NCI-H2171 (cell line): ENCODE results near the gene LARGE2.
"Not testable (repeated sequence)": the region's sequence is repeated elsewhere in the genome, so short reads cannot be mapped to it uniquely, and the experiment has no call there.

Experiments used
- DNase-seq: peaks from one replicate; lab custom pipeline; 2025; lab: John Stamatoyannopoulos, UW

Gene LARGE2

DNA sequence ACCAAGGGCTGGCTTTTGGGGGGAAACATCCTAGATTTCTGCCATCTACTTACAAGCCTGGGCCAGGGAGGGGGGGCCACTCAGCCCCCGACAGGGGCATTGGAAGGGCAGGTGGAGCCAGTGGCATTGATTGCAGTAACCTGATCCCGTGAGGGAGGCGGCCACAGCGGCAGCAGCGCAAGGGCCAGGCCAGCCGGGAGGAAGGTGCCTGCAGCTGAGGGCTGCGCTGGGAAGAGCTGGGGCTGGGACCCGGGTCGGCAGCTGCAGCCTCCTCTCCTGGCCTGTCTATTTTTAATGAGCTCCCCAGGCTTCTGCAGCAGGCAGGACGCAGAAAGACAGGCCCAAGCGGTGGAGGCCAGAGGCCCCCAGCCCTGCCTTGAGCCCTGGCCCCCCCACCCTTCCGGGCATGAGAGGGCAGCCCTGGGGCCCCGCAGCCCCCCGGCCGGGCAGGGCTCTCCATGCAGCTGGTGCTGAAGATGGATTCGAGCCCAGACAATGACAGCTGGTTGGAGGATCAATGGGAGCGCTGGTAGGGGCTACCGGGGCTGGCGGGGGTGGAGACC lies 26.0 kb upstream of the LARGE2 start:
- peak; percentile 68 for DNase-seq

DNA sequence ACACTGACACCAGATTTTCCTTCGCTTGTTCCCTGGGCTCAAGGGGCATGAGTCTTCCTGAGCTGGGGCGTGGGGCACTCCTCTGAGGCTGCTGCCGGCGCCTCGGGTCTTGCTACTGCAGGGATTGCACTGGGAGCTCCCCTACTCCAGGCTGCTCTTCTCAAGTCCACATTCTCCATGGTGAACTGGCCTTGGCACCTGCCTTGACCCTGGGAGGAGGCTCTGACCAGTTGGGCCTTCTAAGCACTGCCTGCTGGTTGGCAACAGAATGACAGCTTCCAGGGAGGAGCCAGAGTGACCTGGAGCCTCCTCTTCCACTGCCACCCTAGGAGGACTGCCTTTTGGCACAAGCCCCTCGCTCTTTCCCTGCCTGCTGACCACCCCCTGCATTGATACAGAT lies 24.9 kb upstream of the LARGE2 start:
- no peak for DNase-seq

DNA sequence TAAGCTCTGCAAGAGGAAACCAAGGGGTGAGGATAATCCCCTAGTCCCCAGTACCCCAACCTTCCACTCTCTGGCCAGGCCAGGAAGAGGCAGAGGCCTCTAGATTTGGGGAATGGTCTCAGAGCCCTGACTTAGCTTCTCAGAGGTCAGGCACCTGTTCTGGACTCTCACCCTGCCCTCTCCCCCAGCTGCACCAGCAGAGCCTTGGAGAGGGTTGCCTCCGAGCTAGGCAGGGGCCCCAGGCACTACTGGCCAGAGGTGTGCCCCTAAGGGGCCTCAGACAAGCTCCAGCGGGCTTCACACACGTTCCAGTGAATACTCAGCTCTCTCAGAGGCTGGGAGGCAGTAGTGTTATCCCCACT lies 23.4 kb upstream of the LARGE2 start:
- DNase-seq: no peak

DNA sequence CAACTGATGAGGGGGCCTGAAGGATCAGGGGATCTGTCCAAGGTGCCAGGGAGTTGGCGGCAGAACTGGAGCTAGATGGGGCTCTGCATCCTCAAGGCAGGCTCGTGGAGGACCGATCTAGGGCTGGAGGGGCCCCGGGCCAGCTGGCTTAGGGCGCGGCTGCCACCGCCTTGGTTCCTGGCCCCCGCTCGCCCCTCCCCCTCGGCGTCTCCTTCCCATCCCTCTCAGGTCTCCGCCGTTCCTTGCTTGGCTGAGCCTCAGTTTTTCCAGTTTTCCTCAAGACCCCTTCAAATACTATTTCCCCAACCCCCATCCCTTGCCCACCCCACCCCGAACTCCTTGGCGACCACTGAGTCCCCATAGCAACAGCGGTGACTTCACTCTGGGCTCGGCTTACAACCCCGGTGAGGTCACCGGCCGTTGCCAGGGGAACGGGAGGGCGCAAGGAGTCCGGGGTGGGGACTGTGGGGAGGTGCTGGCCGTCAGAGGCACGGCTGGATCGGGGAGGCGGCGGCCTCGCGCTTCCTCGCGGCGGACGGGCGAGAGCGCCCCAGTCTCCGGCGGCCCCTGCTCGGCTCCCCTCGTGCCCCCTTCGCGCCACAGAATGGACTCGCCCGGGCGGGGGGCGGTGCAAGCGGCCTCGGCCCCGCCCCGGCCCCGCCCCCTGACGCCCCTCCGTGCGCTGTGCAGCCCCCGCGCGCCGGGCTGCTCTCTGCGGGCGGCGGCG lies 22.8 kb upstream of the LARGE2 start:
- peak; percentile 87 for DNase-seq

DNA sequence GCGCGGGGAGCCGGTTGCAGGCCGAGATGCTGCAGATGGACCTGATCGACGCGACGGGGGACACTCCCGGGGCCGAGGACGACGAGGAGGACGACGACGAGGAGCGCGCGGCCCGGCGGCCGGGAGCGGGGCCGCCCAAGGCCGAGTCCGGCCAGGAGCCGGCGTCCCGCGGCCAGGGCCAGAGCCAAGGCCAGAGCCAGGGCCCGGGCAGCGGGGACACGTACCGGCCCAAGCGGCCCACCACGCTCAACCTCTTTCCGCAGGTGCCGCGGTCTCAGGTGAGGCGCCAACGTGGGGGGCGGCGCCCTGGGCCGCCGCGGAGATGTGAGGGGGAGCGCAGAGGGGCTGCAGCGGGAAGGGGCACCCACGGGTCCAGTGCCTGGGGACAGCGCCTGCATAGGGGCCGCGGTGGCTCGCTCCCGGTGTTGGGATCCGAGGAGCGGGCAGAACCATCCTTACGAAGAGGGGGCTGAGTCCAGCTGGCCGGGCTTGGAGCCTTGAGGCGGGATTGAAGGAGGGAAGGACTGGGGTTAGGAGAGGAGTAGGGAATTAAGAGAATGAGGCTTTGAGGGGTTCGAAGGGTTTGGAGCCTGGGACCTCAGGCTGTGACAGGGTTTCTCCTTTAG lies 22.2 kb upstream of the LARGE2 start:
- not testable (repeated sequence) for DNase-seq

DNA sequence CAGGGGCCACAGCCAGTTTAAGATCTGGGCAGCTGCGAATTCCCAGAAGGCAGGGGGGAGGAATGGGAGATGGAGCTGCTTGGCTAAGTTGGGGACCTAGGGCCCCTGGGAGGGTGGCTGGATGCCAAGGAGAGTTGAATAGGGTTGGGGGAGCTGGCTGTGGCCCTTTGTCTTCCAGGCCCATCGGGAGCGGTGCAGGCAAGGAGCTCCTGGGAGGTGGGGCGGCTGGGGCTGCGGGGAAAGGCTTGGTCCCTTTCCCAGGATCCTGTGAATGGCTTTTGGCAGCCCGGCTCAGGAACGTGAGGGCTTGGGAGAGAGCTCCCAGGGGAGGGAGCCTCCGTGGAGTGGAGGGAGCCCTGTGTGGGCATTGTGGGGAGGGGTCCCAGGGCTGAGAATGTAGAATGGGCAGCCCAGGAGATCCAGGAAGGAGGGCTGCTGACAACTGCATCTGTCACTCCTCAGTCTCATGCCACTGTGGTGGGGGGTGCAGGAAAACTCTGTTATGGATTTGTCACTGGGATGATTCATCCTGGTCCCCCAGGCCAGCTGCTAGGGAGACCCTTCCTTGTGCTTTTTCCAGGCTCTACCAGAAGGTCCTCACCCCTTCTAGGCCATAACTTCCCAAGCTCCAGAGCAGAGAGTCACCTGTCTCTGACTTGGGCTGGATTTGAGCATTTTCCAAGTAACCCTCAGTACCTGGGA lies 21.4 kb upstream of the LARGE2 start:
- DNase-seq: no peak

DNA sequence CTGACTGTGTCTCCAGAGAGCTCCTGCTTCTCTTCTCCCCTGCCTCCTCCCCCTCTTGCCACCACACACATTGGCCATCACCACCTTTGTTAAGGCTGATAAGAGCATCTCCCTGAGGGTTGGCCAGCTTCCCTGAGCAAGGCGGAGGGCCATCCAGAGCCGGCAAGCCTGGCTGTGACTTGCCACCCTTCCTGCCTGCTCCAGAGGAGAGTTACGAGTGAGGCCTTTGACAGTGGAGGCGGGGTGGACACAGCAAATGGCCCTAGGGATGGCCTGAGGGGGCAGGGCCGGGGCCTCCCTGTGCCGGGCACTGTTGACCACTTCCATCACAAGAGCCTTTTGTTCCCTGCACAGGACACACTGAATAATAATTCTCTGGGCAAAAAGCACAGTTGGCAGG lies 20.8 kb upstream of the LARGE2 start:
- DNase-seq: no peak

DNA sequence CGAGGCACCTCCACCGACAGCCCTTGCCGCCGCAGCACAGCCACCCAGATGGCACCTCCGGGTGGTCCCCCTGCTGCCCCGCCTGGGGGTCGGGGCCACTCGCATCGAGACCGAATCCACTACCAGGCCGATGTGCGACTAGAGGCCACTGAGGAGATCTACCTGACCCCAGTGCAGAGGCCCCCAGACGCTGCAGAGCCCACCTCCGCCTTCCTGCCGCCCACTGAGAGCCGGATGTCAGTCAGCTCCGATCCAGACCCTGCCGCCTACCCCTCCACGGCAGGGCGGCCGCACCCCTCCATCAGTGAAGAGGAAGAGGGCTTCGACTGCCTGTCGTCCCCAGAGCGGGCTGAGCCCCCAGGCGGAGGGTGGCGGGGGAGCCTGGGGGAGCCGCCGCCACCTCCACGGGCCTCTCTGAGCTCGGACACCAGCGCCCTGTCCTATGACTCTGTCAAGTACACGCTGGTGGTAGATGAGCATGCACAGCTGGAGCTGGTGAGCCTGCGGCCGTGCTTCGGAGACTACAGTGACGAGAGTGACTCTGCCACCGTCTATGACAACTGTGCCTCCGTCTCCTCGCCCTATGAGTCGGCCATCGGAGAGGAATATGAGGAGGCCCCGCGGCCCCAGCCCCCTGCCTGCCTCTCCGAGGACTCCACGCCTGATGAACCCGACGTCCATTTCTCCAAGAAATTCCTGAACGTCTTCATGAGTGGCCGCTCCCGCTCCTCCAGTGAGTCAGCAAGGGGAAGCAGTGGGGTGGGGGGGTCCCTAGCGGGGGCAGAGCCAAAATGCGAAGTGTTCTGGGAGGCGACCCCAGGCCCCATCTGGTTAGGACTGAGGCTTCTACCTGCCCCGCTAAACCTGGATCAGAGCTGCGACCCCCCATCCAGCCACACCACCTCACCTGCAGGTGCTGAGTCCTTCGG lies 19.7 kb upstream of the LARGE2 start:
- DNase-seq: no peak

DNA sequence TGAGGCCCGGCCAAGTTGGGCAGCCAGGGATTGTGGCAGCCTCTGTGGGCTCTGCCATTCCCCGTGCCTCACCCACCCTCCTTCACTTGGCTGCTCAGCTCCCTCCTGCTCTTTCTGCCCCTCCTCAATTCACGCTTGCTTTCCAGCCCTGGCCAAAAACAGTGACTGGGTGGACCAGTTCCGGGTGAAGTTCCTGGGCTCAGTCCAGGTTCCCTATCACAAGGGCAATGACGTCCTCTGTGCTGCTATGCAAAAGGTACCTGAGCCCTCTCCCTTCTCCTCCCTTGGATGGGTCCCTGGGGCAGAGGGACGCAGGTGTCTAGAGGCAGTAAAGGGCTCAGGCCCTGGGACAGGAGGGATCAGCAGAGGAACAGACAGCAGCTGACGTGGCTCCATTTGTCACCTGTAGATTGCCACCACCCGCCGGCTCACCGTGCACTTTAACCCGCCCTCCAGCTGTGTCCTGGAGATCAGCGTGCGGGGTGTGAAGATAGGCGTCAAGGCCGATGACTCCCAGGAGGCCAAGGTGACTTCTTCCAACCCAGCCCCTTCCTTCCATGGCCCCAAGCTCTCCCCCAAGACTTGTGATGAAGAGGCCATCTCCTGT lies 18.0 kb upstream of the LARGE2 start:
- no peak for DNase-seq

DNA sequence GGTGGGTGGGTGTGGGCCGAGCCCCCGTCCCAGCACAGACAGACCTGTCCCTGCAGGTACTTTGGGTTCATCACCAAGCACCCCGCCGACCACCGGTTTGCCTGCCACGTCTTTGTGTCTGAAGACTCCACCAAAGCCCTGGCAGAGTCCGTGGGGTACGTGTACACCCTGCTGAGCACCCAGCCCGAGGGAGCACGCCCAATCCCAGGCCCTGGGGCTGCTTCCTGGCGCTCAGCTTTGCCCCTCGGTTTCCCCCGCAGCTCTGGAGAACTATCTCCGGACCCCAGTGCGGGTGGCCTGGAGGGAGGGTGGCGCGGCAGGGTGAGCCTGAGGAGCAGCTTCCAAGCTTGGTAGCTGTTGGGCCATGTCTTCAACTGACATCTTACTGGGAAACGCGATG lies 17.4 kb upstream of the LARGE2 start:
- DNase-seq: no peak

DNA sequence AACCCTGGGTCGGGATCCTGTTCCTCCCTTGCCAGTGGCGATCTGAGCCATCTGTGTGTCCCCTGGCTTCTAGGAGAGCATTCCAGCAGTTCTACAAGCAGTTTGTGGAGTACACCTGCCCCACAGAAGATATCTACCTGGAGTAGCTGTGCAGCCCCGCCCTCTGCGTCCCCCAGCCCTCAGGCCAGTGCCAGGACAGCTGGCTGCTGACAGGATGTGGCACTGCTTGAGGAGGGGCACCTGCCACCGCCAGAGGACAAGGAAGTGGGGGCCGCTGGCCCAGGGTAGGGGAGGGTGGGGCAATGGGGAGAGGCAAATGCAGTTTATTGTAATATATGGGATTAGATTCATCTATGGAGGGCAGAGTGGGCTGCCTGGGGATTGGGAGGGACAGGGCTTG lies 16.9 kb upstream of the LARGE2 start:
- DNase-seq: not testable (repeated sequence)

DNA sequence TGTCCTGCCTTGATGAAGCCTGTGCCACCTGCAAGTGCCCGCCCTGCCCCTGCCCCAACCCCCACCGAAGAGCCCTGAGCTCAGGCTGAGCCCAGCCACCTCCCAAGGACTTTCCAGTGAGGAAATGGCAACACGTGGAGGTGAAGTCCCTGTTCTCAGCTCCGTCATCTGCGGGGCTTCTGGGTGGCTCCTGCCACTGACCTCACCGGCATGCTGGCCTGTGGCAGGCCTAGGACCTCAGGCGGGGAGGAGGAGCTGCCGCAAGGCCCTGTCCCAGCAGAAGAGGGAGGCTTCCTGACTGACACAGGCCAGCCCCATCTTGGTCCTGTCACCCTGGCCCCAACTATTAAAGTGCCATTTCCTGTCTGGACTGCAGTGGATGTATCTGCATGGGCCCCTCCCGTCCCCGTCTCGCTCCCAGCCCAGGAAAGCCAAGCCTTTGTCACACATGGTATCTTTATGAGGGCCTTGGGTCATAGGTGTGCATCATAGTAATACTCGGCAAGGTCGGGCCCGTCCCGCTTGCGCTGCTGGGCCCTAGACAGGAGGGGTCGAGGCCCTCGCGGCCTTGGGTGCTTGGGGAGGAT lies 16.3 kb upstream of the LARGE2 start:
- no peak for DNase-seq

DNA sequence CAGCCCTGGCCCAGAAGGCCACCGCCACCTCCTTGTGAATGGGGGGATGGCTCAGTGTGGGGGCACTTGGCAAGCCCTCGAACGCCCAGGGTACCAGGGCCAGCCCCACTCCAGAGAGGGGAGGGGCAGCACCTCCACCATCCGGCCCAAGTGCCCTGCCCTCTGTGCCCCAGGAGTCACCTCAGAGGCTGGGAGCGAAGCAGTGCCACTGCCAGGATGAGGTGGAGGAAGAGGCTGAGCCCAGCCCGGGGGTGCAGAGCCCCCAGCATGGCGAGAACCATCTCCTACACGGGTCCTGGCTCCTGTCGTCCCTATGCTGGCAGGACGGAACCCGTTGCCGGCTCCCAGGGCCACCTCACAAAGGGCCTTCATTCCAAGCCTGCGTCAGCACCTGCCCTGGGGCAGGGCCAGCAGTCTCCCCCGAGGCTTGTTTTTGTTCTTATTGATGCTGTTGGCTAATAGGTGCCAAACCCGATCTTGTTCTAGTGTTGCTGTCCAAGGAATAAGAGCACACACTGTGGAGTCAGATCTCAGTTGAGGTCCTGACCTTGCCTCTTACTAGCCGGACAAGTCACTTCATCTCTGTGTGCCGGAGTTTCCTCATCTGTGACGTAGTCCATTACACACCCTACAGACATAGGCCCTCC lies 15.4 kb upstream of the LARGE2 start, which contains the start of gene FREY1:
Gene FREY1, minus strand, starts transcription at position 307 of the 647 bp plus-strand sequence. Its CDS starts 26 bp downstream, at position 281.
- no peak for DNase-seq

DNA sequence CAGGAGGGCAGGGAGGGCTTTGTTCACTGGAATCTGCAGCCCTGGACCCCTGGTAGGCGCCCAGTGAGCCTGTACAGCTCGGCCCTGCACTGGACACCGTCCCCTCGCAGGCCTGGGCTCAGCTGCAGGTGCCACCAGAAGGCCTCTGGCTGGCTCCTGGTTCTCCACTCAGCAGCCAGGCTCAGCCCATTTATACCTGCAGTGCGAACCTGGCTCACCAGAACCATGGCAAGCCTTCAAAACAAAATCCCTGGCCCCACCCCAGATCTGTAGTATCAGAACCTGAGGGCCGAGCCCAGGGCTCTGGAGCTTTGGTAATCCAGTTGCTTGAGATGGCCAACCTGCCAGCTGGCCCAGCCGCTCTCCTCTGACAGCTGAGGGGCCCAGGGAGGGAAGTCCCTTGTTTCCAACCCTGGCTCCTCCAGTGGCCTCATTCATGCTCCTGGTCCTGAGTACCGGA lies 14.5 kb upstream of the LARGE2 start:
- no peak for DNase-seq

DNA sequence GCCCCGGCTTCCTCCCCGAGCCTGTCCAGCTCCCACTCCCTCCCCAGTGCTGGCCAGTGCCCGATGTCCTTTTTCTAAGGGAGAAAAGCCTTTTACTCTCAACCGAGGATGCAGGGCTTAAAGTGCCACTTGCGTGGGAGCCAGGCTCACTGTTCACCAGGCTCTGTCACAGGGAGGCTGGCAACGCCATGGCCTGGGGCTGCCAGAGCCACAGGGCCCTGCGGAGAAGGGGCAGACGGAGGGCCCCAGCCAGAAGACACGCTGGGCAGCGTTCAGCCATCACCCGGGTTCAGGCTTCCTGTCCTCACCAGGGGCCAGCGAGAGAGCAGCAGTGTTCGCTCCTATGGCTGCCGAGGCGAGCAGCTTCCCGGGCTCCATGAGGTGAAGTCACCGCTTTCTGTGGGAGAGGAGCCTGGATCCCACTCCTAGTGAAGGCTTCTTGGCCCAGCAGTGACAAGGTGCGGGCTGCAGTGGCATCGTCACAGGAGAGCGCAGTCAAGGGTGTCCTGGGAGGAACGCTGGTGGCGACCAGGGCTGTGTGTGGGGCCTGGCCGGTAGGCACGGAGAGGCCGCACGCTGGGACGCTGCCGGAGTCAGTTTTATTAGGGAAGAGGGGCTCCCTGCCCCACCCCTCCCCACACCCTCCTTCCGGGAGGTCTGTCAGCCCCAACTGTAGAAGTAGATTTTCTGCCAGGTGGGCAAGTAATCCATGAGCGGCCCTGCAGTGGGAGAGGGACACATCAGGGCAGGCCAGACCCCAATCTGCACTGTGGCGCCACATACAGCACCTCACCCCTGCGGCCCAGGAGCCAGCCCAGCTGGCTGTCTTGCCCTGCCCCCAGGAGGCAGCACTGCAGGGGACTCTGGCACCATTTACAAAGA lies 12.6 kb upstream of the LARGE2 start:
- DNase-seq: no peak

DNA sequence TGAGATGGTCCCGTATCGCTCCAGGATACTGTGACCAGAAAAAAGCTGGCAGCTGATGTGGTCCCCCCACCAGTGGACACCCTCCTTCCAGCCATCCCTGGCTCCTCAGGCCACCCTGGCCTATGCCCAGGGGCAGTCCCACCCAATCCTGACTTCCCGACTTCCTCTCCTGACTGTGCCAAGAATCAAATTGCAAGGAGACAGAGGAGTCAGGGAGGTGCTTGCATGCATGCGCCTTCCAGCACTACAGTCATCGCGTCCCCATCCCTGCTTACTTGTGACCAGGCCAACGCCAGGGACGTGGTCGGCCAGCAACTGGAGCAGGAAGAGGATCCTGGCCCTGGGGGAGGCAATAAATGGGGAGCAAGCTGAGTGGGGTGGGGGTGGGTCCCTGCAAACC lies 11.8 kb upstream of the LARGE2 start:
- DNase-seq: no peak

DNA sequence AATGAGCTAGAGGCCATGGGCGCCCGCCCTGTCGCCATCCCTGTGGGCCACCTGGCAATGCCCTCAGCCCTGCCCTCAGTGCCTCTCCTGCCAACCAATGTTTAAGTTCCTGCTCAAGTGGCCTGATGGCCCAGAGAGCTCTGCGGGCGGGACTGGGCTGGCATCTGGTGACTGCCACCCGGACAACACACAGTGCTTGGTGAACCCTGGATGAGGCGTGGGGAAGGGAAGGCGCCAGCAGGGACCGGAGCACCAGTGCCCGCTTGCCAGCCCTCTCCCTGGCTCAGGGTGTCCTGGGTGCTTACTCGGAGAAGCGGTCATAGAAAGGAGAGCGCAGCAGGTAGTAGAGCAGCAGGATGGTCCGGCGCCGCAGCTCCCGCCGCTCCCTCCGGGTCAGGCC lies 8.9 kb upstream of the LARGE2 start:
- DNase-seq: no peak

DNA sequence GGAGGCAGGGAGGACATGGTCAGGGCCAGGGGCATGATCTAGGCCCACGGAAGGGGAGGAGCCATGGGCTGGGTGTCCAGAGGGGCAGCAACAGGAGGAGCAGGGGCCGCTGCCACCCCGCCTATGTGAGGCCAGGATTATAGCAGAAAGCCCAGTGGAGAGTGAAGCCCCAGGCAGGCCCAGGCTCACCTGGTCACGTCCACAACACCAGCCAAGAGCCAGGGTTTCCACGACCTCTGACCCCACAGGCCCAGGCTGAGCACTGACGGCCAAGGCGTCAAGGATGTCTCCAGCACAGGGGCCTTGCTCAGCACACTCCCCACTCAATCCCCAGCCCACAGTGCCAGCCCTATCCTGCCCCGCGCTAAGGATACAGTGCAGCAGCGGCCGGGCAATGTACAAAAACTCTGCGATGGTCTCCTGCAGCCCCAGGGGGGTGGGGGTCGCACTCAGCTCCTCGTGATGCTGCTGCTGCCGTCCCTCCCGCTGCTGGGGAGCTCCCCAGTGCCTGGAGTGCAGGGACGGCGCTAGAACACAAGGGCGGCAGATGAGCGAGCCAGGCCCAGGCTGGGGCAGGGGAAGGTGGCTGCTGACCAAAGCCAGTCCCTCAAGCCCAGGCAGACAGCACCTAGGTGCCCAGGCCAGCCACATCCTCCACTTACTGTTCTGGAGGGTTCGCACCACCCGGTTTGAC lies 8.4 kb upstream of the LARGE2 start:
- DNase-seq: no peak

DNA sequence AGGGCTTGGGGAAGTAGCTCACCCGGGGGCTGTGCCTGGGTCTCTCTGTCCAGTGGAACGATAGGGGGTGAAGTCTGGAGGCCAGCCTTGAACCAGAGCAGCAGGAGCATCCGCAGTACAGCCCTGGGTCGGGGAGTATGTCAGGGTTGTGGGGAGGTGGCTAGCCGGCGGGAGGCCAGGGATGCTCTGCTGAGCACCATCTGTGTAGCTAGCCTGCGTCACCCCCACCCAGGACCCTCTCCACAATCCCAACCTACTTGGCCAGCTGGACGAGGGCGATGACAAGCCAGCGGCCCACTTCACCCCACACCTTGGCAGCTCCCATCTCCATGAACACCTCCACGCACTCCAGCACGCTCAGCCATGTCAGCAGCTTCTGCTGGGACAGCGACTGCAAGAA lies 7.0 kb upstream of the LARGE2 start:
- DNase-seq: no peak
